Measurements from ENCODE around the gene RAB11FIP4. TPM values are rescaled to one million over a fixed set of nuclear protein-coding genes. Genes with fewer than 3 reads are reported as not detected.

The RAB11FIP4 gene
- total RNA-seq, 2 experiments from 2014 or later: 35.0 to 35.6 TPM

GRCh38 chr17:31558748-31559583, 167.5 kb downstream of the RAB11FIP4 start:
- DNase-seq: peak; percentile 69
- Mint-ChIP-seq H3K36me3 (no peaks in the 10 kb centered on the region), H3K27me3 (peaks cover 4% of the 10 kb centered on the region), H3K9me3 (no peaks in the 10 kb centered on the region), H3K4me3 (peak overlapping the region; percentile 59), H3K27ac (no peak overlapping the region), H3K4me1 (ENCODE audit: low read depth) (peaks cover 26% of the 10 kb centered on the region)
- CTCF ChIA-PET: interaction anchor here (0.7 to 4.3 kb wide), 4 partner anchors 9 to 283 kb away, joined by 3 to 48 read pairs (median 3); no protein-coding TSS in a partner anchor
- intact Hi-C loops (cut with micrococcal nuclease): loop anchor here (10.0 kb wide), 2 partner anchors 126 to 346 kb away; partner anchors contain the start of gene UTP6
- POLR2A ChIA-PET: no interaction called here

DNA sequence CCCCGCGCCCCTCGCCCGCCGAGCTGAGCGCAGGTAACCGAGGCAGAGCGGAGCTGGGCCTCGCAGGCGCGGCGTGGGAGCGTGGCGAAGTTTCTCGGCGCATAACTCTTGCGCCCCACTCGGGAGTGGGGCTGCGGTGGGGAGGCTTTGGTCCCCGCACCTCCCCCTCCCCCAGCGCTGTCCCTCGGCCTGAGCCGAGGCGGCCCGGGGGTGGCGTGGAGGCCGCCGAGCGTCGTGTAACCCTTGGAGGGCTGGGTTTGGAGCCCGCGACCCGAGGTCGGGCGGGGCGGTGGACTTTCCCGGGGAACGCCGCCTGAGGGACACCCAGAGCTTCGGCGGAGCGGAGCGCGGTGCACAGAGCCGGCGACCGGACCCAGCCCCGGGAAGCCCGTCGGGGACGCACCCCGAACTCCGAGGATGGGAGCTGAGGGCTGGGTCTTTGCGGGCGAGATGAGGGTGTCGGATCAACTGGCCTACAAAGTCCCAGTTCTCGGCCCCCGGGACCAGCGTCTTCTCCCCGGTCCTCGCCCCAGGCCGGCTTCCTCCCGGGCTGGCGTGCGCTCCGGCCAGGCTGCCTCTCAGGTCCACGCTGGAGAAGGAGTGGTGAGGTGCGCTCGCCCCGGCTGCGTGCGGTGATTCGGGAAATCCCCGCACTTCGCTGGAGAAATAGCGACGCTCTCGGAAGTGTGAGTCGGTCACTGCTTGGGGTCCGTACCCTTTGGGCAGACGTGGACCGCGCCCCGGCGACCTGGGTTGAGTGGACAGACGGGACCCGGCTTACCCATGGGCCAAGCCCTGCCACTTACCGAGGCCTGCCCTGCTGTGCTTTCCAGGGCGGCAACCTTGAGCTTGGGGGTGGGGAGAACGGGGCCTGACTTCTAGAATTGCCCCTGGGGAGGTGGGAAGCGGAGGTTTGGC, 168.4 kb downstream of the RAB11FIP4 start:
- Mint-ChIP-seq H3K9me3 (no peaks in the 10 kb centered on the region), H3K36me3 (no peaks in the 10 kb centered on the region), H3K27me3 (peaks cover 4% of the 10 kb centered on the region), H3K27ac (no peak overlapping the region), H3K4me3 (peak overlapping the region; percentile 35), H3K4me1 (ENCODE audit: low read depth) (peaks cover 26% of the 10 kb centered on the region)
- POLR2A ChIA-PET: no interaction called here
- DNase-seq: no peak
- intact Hi-C loops (cut with micrococcal nuclease): loop anchor here (10.0 kb wide), 2 partner anchors 125 to 345 kb away; partner anchors contain the start of gene UTP6
- CTCF ChIA-PET: interaction anchor here (1.3 to 4.3 kb wide), 2 partner anchors 29 to 282 kb away, joined by 3 to 48 read pairs; no protein-coding TSS in a partner anchor

GRCh38 chr17:31560616-31561235, 169.3 kb downstream of the RAB11FIP4 start:
- POLR2A ChIA-PET: no interaction called here

GRCh38 chr17:31561469-31562375, 170.2 kb downstream of the RAB11FIP4 start:
- intact Hi-C loops (cut with micrococcal nuclease): no loop called here
- DNase-seq: no peak
- Mint-ChIP-seq H3K36me3 (no peaks in the 10 kb centered on the region), H3K9me3 (no peaks in the 10 kb centered on the region), H3K27me3 (peaks cover 7% of the 10 kb centered on the region), H3K4me1 (ENCODE audit: low read depth) (peaks cover 20% of the 10 kb centered on the region), H3K27ac (no peak overlapping the region), H3K4me3 (no peak overlapping the region)
- CTCF ChIA-PET: interaction anchor here (1.5 kb wide), 1 partner anchor 281 kb away, joined by 4 read pairs; no protein-coding TSS in a partner anchor
- POLR2A ChIA-PET: no interaction called here

More at GRCh38 chr17:31560616-31561235, 169.3 kb downstream of the RAB11FIP4 start:
- DNase-seq: no peak
- no peaks in the 10 kb centered on the region for H3K9me3 Mint-ChIP-seq
- peak overlapping the region; percentile 35 for H3K4me3 Mint-ChIP-seq
- H3K27ac Mint-ChIP-seq: no peak overlapping the region
- H3K4me1 Mint-ChIP-seq (ENCODE audit: low read depth): peaks cover 20% of the 10 kb centered on the region
- intact Hi-C loops (cut with micrococcal nuclease): no loop called here
- CTCF ChIA-PET: interaction anchor here (1.5 kb wide), 1 partner anchor 282 kb away, joined by 4 read pairs; no protein-coding TSS in a partner anchor
- no peaks in the 10 kb centered on the region for H3K36me3 Mint-ChIP-seq
- peaks cover 6% of the 10 kb centered on the region for H3K27me3 Mint-ChIP-seq

GRCh38 chr17:31562376-31562840, 170.9 kb downstream of the RAB11FIP4 start:
- Mint-ChIP-seq H3K4me3 (no peak overlapping the region), H3K9me3 (no peaks in the 10 kb centered on the region), H3K27me3 (peaks cover 7% of the 10 kb centered on the region), H3K36me3 (no peaks in the 10 kb centered on the region), H3K4me1 (ENCODE audit: low read depth) (peaks cover 20% of the 10 kb centered on the region), H3K27ac (no peak overlapping the region)
- POLR2A ChIA-PET: no interaction called here
- no peak for DNase-seq
- intact Hi-C loops (cut with micrococcal nuclease): no loop called here
- CTCF ChIA-PET: interaction anchor here (0.6 kb wide), 1 partner anchor 1097 kb away, joined by 3 read pairs; no protein-coding TSS in a partner anchor

- H3K9me3 Mint-ChIP-seq: no peaks in the 10 kb centered on the region
- no peak overlapping the region for H3K27ac Mint-ChIP-seq
- CTCF ChIA-PET: interaction anchor here (0.9 kb wide), 1 partner anchor 278 kb away, joined by 3 read pairs; no protein-coding TSS in a partner anchor
- H3K4me1 Mint-ChIP-seq (ENCODE audit: low read depth): peaks cover 17% of the 10 kb centered on the region
- DNase-seq: no peak
- H3K4me3 Mint-ChIP-seq: no peak overlapping the region
- intact Hi-C loops (cut with micrococcal nuclease): no loop called here
- H3K27me3 Mint-ChIP-seq: peaks cover 7% of the 10 kb centered on the region
- H3K36me3 Mint-ChIP-seq: no peaks in the 10 kb centered on the region
- POLR2A ChIA-PET: interaction anchor here (1.4 kb wide), 1 partner anchor 17 kb away, joined by 4 read pairs; no protein-coding TSS in a partner anchor
Measured at GRCh38 chr17:31564291-31564690, 172.8 kb downstream of the RAB11FIP4 start.

- no peaks in the 10 kb centered on the region for H3K9me3 Mint-ChIP-seq
- peaks cover 17% of the 10 kb centered on the region for H3K4me1 Mint-ChIP-seq (ENCODE audit: low read depth)
- H3K27me3 Mint-ChIP-seq: peaks cover 7% of the 10 kb centered on the region
- no peak overlapping the region for H3K4me3 Mint-ChIP-seq
- intact Hi-C loops (cut with micrococcal nuclease): no loop called here
- CTCF ChIA-PET: no interaction called here
- no peaks in the 10 kb centered on the region for H3K36me3 Mint-ChIP-seq
- DNase-seq: no peak
- no peak overlapping the region for H3K27ac Mint-ChIP-seq
- POLR2A ChIA-PET: interaction anchor here (1.4 kb wide), 1 partner anchor 16 kb away, joined by 4 read pairs; no protein-coding TSS in a partner anchor
Measured at GRCh38 chr17:31564883-31565301, 173.4 kb downstream of the RAB11FIP4 start.

GRCh38 chr17:31565652-31566051, 174.2 kb downstream of the RAB11FIP4 start:
- Mint-ChIP-seq H3K4me3 (no peak overlapping the region), H3K36me3 (no peaks in the 10 kb centered on the region), H3K27me3 (peaks cover 3% of the 10 kb centered on the region), H3K4me1 (ENCODE audit: low read depth) (peaks cover 13% of the 10 kb centered on the region), H3K27ac (no peak overlapping the region), H3K9me3 (no peaks in the 10 kb centered on the region)
- ChIA-PET CTCF (no interaction called here), POLR2A (interaction anchor here (1.4 kb wide), 1 partner anchor 15 kb away, joined by 4 read pairs; no protein-coding TSS in a partner anchor)
- no peak for DNase-seq
- intact Hi-C loops (cut with micrococcal nuclease): no loop called here

DNA sequence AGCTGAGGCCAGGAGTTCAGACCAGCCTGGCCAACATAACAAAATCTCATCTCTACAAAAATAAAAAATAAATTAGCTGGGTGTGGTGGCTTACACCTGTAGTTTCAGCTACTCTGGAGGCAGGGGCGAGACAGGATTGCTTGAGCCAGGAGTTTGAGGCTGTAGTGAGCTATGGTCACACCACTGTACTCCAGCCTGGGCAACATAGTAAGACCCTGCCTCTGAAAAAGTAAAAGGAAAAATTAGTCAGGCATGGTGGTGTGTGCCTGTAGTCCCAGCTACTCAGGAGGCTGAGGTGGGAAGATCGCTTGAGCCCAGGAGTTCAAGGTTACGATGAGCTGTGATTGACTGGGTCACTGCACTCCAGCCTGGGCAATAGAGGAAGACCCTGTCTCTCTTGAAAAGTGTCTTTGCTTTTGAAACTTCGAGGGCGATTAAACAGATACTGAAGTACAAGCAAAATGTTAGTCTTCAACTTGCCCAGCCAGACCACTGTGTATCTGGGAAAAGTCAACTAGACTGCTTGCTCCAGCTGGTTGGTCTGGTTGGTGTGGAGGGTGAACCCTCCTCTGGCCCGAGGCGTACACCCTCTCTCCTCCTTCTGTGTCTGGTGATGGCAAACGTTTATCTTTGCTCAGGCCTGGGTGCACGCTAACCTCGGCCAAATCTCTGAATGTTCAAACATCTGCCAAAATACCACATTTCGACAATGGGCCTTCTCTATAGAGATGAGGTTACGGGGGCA, 174.9 kb downstream of the RAB11FIP4 start:
- peaks cover 6% of the 10 kb centered on the region for H3K4me1 Mint-ChIP-seq (ENCODE audit: low read depth)
- no peaks in the 10 kb centered on the region for H3K9me3 Mint-ChIP-seq
- H3K4me3 Mint-ChIP-seq: no peak overlapping the region
- DNase-seq: no peak
- H3K27ac Mint-ChIP-seq: no peak overlapping the region
- ChIA-PET CTCF (no interaction called here), POLR2A (no interaction called here)
- intact Hi-C loops (cut with micrococcal nuclease): no loop called here
- peaks cover 3% of the 10 kb centered on the region for H3K27me3 Mint-ChIP-seq
- no peaks in the 10 kb centered on the region for H3K36me3 Mint-ChIP-seq

- Mint-ChIP-seq H3K4me3 (no peak overlapping the region), H3K9me3 (no peaks in the 10 kb centered on the region), H3K36me3 (no peaks in the 10 kb centered on the region), H3K4me1 (ENCODE audit: low read depth) (peaks cover under 1% of the 10 kb centered on the region), H3K27me3 (peaks cover 3% of the 10 kb centered on the region), H3K27ac (no peak overlapping the region)
- ChIA-PET POLR2A (no interaction called here), CTCF (no interaction called here)
- no peak for DNase-seq
- intact Hi-C loops (cut with micrococcal nuclease): no loop called here
Measured at GRCh38 chr17:31566992-31567373, 175.5 kb downstream of the RAB11FIP4 start.
